GM18511 (cell line): ENCODE data around the gene STK32A.
"Not testable (repeated sequence)": the region's sequence is repeated elsewhere in the genome, so short reads cannot be mapped to it uniquely, and the experiment has no call there.

Experiments
- ATAC-seq: cut with Tn5 transposase; IDR thresholded peaks from one replicate; pipeline ENCODE4 v1.9.1; 2021; ENCODE audit warnings: mild to moderate bottlenecking, moderate library complexity; ENCODE audit not compliant: unreplicated experiment

Gene STK32A

GRCh38 chr5:147341345-147341744, 106.5 kb downstream of the STK32A start:
- ATAC-seq: no peak

DNA sequence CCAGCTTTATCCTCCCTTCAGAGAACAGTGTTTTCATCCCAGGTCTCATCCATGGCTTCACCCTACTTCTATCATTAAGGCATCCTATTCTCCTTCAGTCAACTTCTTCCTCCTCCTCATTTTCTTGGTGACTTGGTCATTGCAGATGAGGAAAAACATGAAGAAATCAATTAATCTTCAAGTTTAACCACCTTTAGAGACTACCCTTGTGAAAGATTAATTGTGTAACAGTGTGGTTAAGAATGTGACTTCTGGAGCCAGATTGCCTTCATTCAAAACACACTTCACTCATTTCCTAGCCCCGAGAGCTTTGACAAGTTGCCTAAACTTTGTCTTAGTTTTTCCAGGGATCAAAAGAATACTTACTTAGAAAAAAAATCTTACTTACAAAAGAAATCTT, 110.0 kb downstream of the STK32A start:
- no peak for ATAC-seq

DNA sequence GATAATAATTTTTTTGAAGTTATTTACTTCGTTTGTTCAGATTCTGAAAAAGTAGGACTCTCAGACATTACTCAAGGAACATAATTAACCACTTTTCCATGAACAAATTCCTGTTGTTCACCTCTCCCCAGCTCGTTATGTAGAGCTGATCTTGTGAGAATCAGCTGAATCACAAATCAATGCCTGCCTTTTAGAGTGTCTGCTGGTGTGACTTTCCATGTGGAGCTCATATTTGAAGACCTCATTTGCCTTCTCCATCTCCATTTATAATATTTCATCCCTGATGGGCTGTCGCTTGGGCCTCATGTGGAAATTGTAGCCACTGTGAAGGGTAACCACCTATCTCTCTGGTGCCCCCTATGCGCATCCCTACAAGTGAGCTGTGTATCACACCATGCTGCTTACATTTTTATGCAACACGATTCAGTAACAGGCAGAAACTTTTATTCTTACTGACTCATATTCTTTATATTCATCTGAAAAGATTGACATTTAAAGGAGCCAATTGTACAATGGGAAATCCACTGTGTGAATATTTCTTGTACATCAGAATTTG, 111.3 kb downstream of the STK32A start:
- ATAC-seq: no peak

DNA sequence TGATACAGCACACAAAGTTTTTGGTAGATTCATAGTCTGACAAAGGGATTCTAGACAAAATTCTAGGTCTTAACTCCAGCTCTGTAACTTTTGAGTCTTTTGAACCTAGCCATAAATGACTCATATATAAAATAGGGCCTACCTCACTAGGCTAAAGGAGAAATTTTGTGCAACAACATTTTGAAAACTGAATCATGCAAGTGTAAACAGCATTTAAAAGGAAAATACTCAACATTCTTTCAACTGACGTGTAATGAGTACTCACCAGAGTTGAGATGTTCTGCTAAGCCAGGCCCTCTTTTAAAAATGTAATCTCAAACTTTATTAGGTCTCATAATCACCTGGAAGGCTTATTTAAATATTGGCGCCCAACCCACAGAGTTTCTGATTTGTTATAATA, 113.2 kb downstream of the STK32A start:
- no peak for ATAC-seq

DNA sequence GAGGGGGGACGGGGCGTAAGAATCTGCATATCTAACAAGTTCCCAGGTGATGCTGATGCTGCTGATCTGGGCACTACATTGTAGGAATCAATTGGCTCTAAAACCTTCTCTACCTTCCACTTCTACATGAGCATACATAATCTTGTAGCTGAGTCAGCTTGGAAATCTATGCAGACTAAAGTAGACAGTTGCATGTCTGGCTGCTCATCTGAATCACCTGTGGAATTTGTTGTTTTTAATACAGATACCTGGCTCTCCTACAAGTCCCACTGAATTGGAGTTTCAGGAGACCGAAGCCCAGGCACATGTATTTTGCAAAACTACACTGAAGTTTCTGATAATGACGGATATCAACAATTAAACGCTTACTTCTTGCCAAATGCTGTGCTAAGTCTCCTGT, 113.6 kb downstream of the STK32A start:
- ATAC-seq: no peak

- no peak for ATAC-seq
Measured at GRCh38 chr5:147349241-147349640, 114.4 kb downstream of the STK32A start.

- no peak for ATAC-seq
Measured at GRCh38 chr5:147359101-147359500, 124.3 kb downstream of the STK32A start.

DNA sequence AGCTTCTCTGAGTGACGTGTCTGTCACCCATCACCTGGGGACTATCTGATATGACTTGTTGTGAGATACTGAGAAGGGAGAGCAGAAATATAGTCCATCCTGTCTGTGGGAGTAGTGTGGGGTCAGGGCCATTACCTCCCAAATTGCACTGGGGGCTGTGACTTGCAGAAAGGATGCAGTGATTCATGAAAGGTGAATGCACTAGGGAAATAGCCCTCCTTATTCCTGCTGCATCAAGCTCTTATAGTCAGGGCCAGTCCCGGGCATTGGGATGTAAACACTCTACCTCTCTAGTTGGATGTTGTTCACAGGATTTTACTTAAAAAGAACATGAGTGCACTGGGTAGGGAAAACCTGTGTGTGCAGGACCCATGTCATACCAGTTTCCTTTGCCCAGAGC, 124.8 kb downstream of the STK32A start:
- ATAC-seq: no peak

DNA sequence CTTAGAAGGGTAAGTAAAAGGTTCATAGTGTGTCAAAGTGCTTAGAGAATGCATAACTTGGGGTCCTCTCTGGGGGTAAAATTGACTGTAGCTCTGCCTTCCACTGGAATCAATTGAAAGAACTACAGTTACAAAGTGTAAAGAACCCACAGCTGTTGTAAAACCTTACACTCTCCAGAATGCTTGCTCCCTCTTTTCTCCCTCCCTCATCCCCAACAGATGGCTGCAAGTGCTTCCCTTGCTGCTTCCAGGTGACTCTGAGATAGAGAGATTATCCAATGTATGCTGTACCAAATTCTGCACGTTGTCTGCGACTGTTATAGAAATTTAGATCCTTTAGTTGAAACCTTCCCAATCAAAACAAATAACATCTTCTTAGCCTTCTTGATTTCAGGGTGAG, 126.0 kb downstream of the STK32A start:
- ATAC-seq: no peak

- ATAC-seq: no peak
Measured at GRCh38 chr5:147361441-147362175, 126.8 kb downstream of the STK32A start.

DNA sequence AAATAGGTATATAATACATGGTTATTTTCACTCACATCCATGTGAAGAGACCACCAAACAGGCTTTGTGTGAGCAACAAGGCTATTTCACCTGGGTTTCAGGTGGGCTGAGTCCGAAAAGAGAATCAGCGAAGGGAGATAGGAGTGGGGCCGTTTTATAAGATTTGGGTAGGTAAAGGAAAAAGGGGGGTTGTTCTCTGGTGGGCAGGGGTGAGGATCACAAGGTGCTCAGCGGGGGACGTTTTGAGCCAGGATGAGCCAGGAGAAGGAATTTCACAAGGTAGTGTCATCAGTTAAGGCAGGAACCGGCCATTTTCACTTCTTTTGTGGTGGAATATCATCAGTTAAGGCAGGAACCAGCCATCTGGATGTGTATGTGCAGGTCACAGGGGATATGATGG, 132.6 kb downstream of the STK32A start:
- not testable (repeated sequence) for ATAC-seq

GRCh38 chr5:147369742-147370374, 135.0 kb downstream of the STK32A start:
- no peak for ATAC-seq

GRCh38 chr5:147371290-147371689, 136.5 kb downstream of the STK32A start:
- ATAC-seq: no peak

DNA sequence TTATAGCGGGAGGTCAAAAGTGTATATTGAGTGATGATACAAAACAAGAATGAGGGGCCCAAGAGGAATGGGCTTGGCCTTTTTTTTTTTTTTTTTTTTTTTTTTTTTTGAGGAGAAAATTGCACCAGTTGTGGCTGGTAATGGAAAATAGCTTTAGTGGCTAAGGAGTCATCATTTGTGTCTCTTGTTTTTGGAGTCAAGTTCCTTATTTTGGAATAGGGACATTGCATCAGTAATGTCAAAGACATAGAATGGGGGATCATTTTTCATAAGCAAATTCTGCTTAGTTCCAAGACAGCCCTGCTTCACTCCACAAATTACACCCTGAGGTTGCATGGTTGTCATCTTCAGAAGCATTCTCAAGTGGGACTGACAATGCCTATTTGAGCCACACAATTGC, 137.4 kb downstream of the STK32A start:
- ATAC-seq: no peak

GRCh38 chr5:147373328-147373727, 138.5 kb downstream of the STK32A start:
- ATAC-seq: no peak

GRCh38 chr5:147375151-147375550, 140.3 kb downstream of the STK32A start:
- ATAC-seq: no peak

GRCh38 chr5:147377682-147378081, 142.9 kb downstream of the STK32A start:
- no peak for ATAC-seq

DNA sequence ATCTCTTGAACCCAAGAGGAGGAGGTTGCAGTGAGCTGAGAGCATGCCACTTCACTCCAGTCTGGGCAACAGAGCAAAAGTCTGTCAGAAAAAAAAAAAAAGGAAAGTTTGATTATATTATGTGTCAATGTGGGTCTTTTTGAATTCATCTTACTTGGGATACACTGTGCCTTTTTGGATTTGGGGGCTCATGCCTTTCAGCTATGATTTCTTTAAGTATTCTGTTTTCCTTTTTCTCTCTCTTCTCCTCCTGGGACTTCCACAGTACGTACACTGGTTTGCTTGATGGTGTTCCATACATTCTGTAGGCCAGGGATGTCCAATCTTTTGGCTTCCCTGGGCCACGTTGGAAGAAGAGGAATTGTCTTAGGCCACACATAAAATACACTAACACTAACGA, 146.7 kb downstream of the STK32A start:
- ATAC-seq: no peak

DNA sequence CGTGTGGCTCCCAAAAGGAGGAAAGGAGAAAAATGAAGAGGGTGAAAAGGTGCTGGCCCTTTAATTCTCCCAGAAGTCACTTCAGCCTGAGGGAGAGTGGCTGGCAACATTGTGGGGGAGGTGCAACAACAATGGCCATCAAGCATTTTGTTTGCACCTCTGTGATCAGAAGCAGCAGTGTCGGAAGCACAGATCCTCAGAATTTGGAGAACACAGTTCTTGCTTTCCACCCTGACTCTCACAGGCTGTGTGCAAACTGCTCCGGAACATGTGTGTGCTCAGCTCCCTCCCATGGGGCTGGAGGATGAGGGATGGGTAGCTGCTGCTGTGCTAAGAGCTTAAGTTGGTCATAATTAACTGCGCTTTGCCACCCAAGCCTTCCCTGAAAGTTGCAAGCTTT, 147.9 kb downstream of the STK32A start:
- ATAC-seq: no peak

DNA sequence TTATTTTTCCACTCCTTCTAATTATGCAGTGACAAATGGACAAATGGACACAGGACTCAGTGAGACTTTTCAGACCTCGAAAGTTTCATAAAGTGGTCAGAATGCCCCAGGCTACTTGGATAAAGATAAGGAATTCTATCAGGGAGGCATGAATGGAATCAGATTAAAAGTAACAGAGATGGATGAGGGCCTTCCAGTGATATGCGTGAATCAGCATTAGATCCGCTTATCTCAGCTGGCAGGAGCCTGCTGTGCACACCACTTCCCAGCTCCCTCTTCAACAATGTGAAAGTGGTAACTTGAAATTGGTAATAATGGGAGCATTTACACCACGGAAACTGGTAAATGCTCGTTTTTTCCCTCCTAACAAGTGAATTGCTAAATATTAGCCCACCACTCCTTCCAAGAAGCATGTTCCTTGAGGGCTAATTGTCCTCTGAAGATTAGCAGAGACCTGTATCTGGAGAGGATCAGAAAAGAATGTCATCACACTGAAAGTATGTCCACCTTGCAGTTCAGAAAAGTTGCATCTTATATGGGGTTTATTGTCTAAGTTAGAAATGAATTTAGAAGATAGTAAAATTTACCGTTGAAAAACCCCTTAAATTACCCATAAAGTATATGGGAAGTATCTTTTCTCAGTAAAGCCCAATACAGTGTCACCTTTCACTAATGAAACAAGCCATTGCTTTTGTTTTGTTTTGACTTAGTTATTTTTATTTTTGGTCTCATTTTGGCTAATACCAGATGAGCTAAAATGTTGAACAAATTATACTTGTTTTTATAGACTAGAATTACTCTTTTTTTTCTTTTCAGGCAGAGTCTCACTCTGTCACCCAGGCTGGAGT, 149.7 kb downstream of the STK32A start:
- ATAC-seq: no peak

DNA sequence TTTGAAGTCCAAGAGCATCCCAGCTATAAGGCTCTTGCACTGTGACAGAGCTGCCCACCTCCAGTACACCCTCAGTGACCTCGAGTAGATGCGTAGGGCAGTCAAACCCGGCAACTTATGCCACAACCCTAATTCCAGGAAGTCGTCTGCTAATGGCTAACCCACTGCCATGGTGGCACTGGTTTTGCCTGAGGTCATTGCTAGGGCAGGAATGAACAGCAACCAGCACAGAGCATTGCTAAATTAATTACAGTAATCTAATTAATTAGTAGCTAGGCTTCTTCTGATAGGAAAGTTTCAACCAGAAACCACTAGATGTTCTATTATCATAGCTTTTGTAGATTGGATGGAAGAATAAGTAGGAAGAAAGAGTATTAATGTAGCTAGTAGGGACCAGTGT, 152.3 kb downstream of the STK32A start:
- ATAC-seq: no peak
